Subcutaneous adipose tissue (tissue), 4 donors: ENCODE measurements around the gene TUNAR. TPM values are rescaled to one million over a fixed set of nuclear protein-coding genes. Genes with fewer than 3 reads are reported as not detected.

Experiments
- total RNA-seq, 4 donors: library from RNA; depleted of rRNA; stranded (reverse); fragments of >200 nt; gene quantifications; one replicate each; pipeline ENCODE4 v1.1.0, GENCODE V29; 2016
- TF ChIP-seq, protein P1 (sequence below): fragments of 450-650 bp; IDR thresholded peaks from one replicate; pipeline ENCODE4 v1.5.1; 2016; ENCODE audit warnings: low read depth, mild to moderate bottlenecking, control low read depth, antibody characterized with exemption, moderate library complexity

The TUNAR gene
- total RNA-seq, 4 donors from 2014 or later = not detected

DNA sequence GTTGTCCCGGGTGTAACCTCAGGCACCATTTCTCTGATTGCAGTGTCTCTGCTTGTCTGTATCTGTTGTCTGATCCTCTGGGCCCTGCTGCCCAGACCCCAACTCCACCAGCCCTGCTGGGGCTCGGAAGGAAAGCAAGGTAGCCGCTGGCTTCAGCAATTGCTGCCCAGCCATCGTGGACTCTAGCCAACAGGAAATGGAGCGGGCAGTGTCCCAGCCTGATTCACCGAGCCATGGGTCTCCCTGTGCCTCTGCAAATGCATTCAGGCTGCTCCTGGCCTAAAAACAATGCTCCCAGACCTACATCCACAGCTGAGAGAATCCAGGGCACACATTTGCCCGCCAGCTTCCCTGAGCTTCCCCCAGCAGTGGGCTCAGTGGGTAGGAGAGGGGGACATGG lies 9.2 kb downstream of the TUNAR start:
- TF ChIP-seq, protein P1, sequence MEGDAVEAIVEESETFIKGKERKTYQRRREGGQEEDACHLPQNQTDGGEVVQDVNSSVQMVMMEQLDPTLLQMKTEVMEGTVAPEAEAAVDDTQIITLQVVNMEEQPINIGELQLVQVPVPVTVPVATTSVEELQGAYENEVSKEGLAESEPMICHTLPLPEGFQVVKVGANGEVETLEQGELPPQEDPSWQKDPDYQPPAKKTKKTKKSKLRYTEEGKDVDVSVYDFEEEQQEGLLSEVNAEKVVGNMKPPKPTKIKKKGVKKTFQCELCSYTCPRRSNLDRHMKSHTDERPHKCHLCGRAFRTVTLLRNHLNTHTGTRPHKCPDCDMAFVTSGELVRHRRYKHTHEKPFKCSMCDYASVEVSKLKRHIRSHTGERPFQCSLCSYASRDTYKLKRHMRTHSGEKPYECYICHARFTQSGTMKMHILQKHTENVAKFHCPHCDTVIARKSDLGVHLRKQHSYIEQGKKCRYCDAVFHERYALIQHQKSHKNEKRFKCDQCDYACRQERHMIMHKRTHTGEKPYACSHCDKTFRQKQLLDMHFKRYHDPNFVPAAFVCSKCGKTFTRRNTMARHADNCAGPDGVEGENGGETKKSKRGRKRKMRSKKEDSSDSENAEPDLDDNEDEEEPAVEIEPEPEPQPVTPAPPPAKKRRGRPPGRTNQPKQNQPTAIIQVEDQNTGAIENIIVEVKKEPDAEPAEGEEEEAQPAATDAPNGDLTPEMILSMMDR = no peak

DNA sequence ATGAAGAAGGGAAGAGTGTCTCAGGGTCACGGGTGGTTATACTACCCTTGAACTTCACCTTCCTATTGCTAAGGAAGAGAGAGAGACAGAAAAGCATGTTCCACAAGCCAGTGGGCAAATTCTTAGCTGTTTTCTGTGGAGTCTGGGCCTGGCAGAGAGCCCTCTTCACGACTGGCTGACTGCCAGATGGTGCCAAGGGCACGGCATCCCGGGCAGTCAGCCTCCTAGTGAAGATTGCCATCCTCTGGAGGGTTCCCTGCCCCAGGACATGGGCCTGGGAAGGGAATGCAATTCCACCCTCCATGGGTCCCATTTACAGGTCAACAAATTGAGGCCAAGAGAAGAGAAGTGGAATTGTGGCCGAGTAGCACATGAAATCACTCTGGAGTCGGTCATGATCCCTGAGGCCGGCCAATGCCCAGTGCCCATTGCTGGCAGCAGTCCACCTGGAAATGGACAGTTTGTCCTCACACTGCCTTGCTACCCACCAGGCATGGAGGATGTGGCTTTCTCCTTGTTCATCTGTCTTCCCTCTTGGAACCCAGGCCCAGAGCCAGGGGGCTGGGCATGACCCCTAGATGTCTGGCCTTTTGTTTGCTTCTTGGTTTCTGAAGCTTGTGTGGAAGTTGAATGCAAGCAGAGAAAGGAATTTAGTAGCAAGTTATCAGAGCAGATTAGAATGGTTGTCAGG lies 9.9 kb downstream of the TUNAR start:
- TF ChIP-seq, protein P1 = no peak

DNA sequence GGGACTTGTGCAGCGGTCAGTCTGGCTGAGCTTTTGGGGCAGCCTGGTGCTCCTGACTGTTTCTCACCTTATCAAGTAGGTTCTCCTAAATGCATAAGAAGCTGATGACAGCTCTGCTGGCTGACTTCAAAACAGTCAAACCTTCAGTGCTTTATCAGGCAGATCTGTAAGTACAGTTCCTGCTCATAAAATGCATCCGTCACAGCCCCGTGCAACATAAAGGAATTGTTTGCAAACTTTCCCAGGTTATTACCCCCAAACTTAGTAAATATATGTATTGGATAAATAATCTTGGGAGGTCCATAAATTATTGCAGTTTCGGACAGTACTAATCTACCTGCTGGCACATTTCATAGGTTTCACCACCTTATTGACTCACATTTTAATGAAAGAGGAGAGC lies 10.7 kb downstream of the TUNAR start:
- TF ChIP-seq, protein P1 = no peak

DNA sequence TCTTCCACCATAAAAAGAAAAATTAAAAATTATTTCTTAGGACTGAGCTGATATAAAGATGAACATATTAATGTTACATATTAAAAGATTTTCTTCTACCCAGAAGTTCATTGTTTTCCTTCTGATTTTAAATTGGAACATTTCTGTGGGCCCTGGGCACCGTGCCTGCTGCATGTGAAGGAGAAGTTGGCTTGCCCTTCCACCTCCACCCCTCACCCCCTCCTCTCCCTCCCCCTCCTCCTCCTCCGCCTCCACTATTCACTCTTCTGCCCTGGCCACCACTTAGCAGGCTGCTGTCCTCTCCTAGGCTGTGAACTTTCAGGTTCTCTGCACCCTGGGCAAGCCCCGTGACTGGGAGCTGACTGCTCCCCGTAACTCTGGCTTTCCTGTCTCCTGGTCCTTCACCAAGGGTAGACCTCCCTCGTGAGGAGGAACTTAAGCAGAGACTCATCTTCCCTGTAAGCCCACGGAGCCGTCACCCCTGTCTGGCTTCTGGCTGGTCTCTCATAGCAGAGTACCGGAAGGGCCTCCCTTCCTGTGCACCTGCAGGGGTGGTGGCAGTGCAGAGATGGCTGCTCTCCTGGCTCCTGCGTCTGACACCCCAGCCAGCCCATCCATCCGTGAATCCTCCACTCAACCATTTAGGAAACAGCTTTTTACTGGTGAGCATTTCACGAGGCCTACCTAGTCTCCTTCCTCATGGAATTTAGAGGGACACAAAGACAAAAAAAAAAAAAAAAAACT lies 12.8 kb downstream of the TUNAR start:
- TF ChIP-seq, protein P1 = no peak

DNA sequence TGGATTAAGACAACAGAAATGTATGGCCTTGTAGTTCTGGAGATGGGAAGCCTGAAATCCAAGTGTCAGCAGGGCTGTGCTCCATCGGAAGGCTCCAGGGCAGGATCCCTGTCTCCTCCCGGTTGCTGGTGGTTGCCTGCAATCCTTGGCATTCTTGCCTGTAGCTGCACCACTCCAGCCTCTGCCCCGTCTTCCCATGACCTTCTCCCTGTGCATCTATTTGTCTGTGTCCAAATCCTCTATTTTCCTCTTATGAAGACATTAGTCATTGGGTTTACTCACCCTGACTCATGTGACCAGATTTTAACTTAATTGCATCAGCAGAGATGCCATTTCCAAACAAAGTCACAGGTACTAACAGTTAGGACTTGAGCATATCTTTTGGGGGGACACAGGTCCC lies 15.1 kb downstream of the TUNAR start:
- TF ChIP-seq, protein P1 = no peak

DNA sequence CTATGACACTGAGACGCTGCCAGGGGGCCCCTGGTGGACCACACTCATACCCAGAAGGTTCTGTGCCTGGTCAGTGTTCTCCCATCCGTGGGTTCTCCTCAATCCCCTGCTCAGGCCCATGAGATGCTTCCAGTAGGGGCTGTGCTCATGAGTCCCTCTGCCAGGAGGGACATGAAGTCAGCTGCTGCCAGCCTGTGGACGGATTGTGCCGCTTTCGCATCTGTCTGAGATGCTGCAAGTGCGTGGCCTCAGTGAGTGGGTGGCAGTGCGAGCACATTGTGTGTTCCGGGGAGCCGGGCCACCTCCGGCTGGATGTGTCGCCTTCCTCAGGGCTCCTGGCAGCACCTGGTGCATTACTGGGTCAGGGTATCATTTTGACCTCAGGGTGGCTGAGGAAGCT lies 15.5 kb downstream of the TUNAR start:
- TF ChIP-seq, protein P1 = no peak

DNA sequence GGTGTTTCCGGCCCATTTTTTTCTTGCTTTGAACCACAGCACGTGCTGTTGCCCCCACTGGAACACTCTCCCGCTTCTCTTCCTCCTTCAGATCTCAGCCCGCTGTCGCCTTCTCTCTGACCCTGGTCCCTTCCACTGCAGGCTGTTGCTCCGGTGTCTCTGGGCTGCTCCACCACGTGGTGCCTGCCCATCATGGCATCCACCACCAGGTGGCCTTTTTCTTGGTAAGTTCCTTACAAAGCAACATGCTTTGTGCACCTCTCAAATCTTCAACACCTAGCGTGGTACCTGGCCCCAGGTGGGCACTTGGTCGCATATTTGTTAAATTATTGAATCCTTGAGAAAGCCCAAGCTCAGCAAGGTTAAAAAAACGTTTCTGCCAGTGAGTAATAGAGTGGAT lies 19.1 kb downstream of the TUNAR start:
- TF ChIP-seq, protein P1 = no peak
